ENCODE data around the gene VAMP1. TPM values are rescaled to one million over a fixed set of nuclear protein-coding genes. Genes with fewer than 3 reads are reported as not detected.

VAMP1 gene
- total and polyA plus RNA-seq, 2 of the 4 experiments (the other 2 are of a cell fraction) = 7.2 to 21.9 TPM

DNA sequence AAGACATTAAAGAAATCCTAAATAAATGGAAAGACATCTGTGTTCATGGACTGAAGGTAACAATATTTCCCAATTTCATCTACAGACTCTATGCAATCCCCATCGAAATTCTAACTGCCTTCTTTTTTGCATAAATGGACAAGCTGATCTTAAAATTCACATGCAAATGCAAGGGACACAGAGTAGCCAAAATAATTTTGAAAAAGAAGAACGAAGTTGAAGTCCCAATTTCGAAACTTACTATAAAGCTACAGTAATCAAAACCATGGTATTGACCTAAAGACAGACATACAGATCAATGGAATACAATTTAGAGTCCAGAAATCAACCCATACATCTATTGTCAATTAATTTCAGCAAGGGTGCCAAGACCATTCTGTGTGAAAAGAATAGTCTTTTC lies 42.2 kb downstream of the VAMP1 start:
- dilution Hi-C loops (cut with HindIII; ENCODE audit: low sequenced_read_pairs, unreplicated experiment) = no loop called here
- H3K18ac ChIP-seq (ENCODE audit: low read depth, low read length) = no peak overlapping the region
- H3K79me1 ChIP-seq (ENCODE audit: low read depth in 1 of 2, low read length in 2 of 2) = 0 out of 4 replicates have a peak, but pooled peaks cover 0 to 3% of the 10 kb centered on the region in 2 experiments
- H4K5ac ChIP-seq (ENCODE audit: low read depth, low read length) = no peak overlapping the region
- ATAC-seq (ENCODE audit: low read depth) (no peak), DNase-seq (no peak)
- no peak overlapping the region for H4K91ac ChIP-seq (ENCODE audit: insufficient read depth, low read depth, low read length)
- H3K4me3 ChIP-seq (ENCODE audit: insufficient read depth, low read depth, low read length) = no peak overlapping the region
- H3K9ac ChIP-seq (ENCODE audit: low read depth, low read length) = no peak overlapping the region
- no peak overlapping the region for H3K27ac ChIP-seq (ENCODE audit: insufficient read depth, low read length)
- no peak overlapping the region for H3K14ac ChIP-seq (replicated peaks; ENCODE audit: low read depth, low read length)
- no peak overlapping the region for H2AFZ ChIP-seq (replicated peaks; ENCODE audit: low read length, poor library complexity)
- 80% methylated on average over 1 of the region's 3 CpGs; no CpG with 5 or more reads in 1 of the 2 experiments for WGBS, 2 experiments (ENCODE audit: extremely low coverage in 2 of 2, insufficient read length in 1 of 2)
- peaks cover 12% of the 10 kb centered on the region for H3K9me1 ChIP-seq (ENCODE audit: insufficient read depth, low read length)
- CTCF ChIA-PET = interaction anchor here (0.7 kb wide), 1 partner anchor 14 kb away, joined by 6 read pairs; no protein-coding TSS in a partner anchor
- no peak overlapping the region for H4K8ac ChIP-seq (ENCODE audit: low read depth in 2 of 2, low read length in 2 of 2)
- H3K4me1 ChIP-seq (ENCODE audit: control insufficient read depth, insufficient read depth, low read length) = peaks cover 10% of the 10 kb centered on the region
- no peak overlapping the region for H3K23ac ChIP-seq (ENCODE audit: low read depth, low read length)
- no peak for TF ChIP-seq BHLHE40 (IDR thresholded peaks at IDR 0.05; ENCODE audit: low read depth, low read length)
- no peak for TF ChIP-seq FOS (IDR thresholded peaks at IDR 0.05; ENCODE audit: low read depth, low read length)
- TF ChIP-seq, protein P1, sequence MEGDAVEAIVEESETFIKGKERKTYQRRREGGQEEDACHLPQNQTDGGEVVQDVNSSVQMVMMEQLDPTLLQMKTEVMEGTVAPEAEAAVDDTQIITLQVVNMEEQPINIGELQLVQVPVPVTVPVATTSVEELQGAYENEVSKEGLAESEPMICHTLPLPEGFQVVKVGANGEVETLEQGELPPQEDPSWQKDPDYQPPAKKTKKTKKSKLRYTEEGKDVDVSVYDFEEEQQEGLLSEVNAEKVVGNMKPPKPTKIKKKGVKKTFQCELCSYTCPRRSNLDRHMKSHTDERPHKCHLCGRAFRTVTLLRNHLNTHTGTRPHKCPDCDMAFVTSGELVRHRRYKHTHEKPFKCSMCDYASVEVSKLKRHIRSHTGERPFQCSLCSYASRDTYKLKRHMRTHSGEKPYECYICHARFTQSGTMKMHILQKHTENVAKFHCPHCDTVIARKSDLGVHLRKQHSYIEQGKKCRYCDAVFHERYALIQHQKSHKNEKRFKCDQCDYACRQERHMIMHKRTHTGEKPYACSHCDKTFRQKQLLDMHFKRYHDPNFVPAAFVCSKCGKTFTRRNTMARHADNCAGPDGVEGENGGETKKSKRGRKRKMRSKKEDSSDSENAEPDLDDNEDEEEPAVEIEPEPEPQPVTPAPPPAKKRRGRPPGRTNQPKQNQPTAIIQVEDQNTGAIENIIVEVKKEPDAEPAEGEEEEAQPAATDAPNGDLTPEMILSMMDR (conservative IDR thresholded peaks at IDR 0.05; ENCODE audit: low read depth, low read length) = no peak
- TF ChIP-seq RCOR1 (IDR thresholded peaks at IDR 0.05; ENCODE audit: insufficient replicate concordance, low read length) = no peak
- no peak for TF ChIP-seq CHD1 (IDR thresholded peaks at IDR 0.05; ENCODE audit: low read depth, low read length)
- no peak for TF ChIP-seq RAD21 (IDR thresholded peaks at IDR 0.05; ENCODE audit: low read length)
- TF ChIP-seq, protein P2, sequence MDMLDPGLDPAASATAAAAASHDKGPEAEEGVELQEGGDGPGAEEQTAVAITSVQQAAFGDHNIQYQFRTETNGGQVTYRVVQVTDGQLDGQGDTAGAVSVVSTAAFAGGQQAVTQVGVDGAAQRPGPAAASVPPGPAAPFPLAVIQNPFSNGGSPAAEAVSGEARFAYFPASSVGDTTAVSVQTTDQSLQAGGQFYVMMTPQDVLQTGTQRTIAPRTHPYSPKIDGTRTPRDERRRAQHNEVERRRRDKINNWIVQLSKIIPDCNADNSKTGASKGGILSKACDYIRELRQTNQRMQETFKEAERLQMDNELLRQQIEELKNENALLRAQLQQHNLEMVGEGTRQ (IDR thresholded peaks at IDR 0.05; ENCODE audit: low read depth, low read length) = no peak
- no peak for TF ChIP-seq MAZ (IDR thresholded peaks at IDR 0.05; ENCODE audit: borderline replicate concordance, low read depth, low read length)
- TF ChIP-seq, protein P3, sequence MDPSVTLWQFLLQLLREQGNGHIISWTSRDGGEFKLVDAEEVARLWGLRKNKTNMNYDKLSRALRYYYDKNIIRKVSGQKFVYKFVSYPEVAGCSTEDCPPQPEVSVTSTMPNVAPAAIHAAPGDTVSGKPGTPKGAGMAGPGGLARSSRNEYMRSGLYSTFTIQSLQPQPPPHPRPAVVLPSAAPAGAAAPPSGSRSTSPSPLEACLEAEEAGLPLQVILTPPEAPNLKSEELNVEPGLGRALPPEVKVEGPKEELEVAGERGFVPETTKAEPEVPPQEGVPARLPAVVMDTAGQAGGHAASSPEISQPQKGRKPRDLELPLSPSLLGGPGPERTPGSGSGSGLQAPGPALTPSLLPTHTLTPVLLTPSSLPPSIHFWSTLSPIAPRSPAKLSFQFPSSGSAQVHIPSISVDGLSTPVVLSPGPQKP (IDR thresholded peaks at IDR 0.05; ENCODE audit: borderline replicate concordance, low read depth, low read length) = no peak
- TF ChIP-seq RFX5 (IDR thresholded peaks at IDR 0.05; ENCODE audit: low read depth, low read length) = no peak
- no peak for TF ChIP-seq SMC3 (IDR thresholded peaks at IDR 0.05; ENCODE audit: low read depth, low read length)
- TF ChIP-seq MXI1 (IDR thresholded peaks at IDR 0.05; ENCODE audit: borderline replicate concordance, low read depth, low read length) = no peak
- TF ChIP-seq MAFK (IDR thresholded peaks at IDR 0.05; ENCODE audit: low read depth, low read length) = no peak
- no peak for TF ChIP-seq POLR2A (IDR thresholded peaks at IDR 0.05; ENCODE audit: low read depth, low read length)
- H2AK5ac ChIP-seq (ENCODE audit: low read depth, low read length) = no peak overlapping the region
- H2BK5ac ChIP-seq (ENCODE audit: low read depth, low read length, poor library complexity, severe bottlenecking) = no peak overlapping the region
- no peaks in the 10 kb centered on the region for H3K27me3 ChIP-seq (ENCODE audit: control insufficient read depth, insufficient read depth, low read length)
- H3K36me3 ChIP-seq (ENCODE audit: control insufficient read depth, insufficient read depth, low read length) = no peaks in the 10 kb centered on the region
- no peak overlapping the region for H2BK120ac ChIP-seq (ENCODE audit: low read depth, low read length)
- H3K9me3 ChIP-seq (ENCODE audit: control insufficient read depth, insufficient read depth, low read length) = no peaks in the 10 kb centered on the region
- intact Hi-C loops (cut with micrococcal nuclease) = no loop called here
- no peak overlapping the region for H3K4ac ChIP-seq (ENCODE audit: low read depth, low read length)
- in situ Hi-C loops (cut with MboI; ENCODE audit: low sequenced_read_pairs) = no loop called here
- BruUV-seq (replicated peaks) = no TSS peak
- H4K20me1 ChIP-seq (ENCODE audit: insufficient read depth, low read length) = no peaks in the 10 kb centered on the region
- H3K56ac ChIP-seq (ENCODE audit: extremely low read depth, insufficient read depth, low read length) = no peak overlapping the region
- H2BK20ac ChIP-seq (ENCODE audit: low read depth, low read length) = no peak overlapping the region
- no peak overlapping the region for H3K4me2 ChIP-seq (ENCODE audit: low read depth, low read length)
- no peak overlapping the region for H2BK15ac ChIP-seq (ENCODE audit: low read depth, low read length)
- POLR2A ChIA-PET (ENCODE audit: unreplicated experiment) = no interaction called here
- H2AK9ac ChIP-seq (replicated peaks; ENCODE audit: low read depth, low read length, poor library complexity) = no peak overlapping the region
